GM18517 (cell line): ENCODE data around the gene CDK13.
"Not testable (repeated sequence)": the region's sequence is repeated elsewhere in the genome, so short reads cannot be mapped to it uniquely, and the experiment has no call there.

Experiments used
- ATAC-seq: cut with Tn5 transposase; IDR thresholded peaks from one replicate; pipeline ENCODE4 v1.9.1; 2021; ENCODE audit warnings: mild to moderate bottlenecking, moderate library complexity; ENCODE audit not compliant: unreplicated experiment

The CDK13 gene

GRCh38 chr7:40145596-40146130 lies 195.6 kb downstream of the CDK13 start:
- not testable (repeated sequence) for ATAC-seq

GRCh38 chr7:40147371-40148246 lies 197.6 kb downstream of the CDK13 start:
- no peak for ATAC-seq

- not testable (repeated sequence) for ATAC-seq
These were observed 198.2 kb downstream of the CDK13 start for GRCh38 chr7:40148247-40148580.

GRCh38 chr7:40148671-40149070 lies 198.6 kb downstream of the CDK13 start:
- no peak for ATAC-seq
